ENCODE data around the gene COL18A1.

GRCh38 chr21:45511661-45512431 is 106.9 kb downstream of the COL18A1 start:
- TF ChIP-seq CTCF (IDR thresholded peaks at IDR 0.05; ENCODE audit: poor library complexity) = no peak
- no peak for TF ChIP-seq EZH2 (IDR thresholded peaks at IDR 0.05; ENCODE audit: borderline replicate concordance)
- no peak for TF ChIP-seq EZH2phosphoT487 (IDR thresholded peaks at IDR 0.05; ENCODE audit: low read depth, severe bottlenecking, unreplicated experiment)

Data from hepatocyte (in vitro differentiated cells).